C4-2B (cell line): ENCODE data around the gene MCM9.

Experiments used
- CTCF ChIP-seq: fragments of 450-650 bp; conservative IDR thresholded peaks from 2 replicates; pipeline ENCODE4 v1.5.1; 2017; ENCODE audit warnings: mild to moderate bottlenecking
- ZFX ChIP-seq: fragments of 450-650 bp; IDR thresholded peaks from 2 replicates; pipeline ENCODE4 v1.6.1; 2017

GRCh38 chr6:118893807-118894424 lies 41.0 kb downstream of the MCM9 start, which contains the start of gene ASF1A:
- peak; percentile 84 for TF ChIP-seq CTCF
- no peak for TF ChIP-seq ZFX
